Liver (tissue), 9 donors: ENCODE results near the gene PNPT1. TPM values are rescaled to one million over a fixed set of nuclear protein-coding genes. Genes with fewer than 3 reads are reported as not detected.

Experiments
- DNase-seq: peaks from one replicate; pipeline ENCODE4 v3.0.0-alpha.2; 2017; ENCODE audit warnings: low spot score
- H3K27ac ChIP-seq, 2 donors: one replicate each; pipeline ENCODE4 v1.7.0; 2013; ENCODE audit warnings: inconsistent platforms in 2 of 2, low read length in 2 of 2, control low read depth in 1 of 2, low read depth in 1 of 2, mild to moderate bottlenecking in 1 of 2
- H3K27me3 ChIP-seq, 4 donors: one replicate each; pipeline versions ENCODE4 v1.6.1 to v1.7.0; 2013; ENCODE audit warnings: low read length in 3 of 4, inconsistent platforms in 1 of 4, mild to moderate bottlenecking in 1 of 4, moderate library complexity in 1 of 4; ENCODE audit not compliant: control insufficient read depth in 4 of 4, insufficient read depth in 4 of 4
- H3K36me3 ChIP-seq, 4 donors: one replicate each; pipeline versions ENCODE4 v1.6.1 to v1.7.0; 2013; ENCODE audit warnings: low read length in 3 of 4, mild to moderate bottlenecking in 3 of 4, low read depth in 1 of 4, moderate library complexity in 1 of 4; ENCODE audit not compliant: control insufficient read depth in 4 of 4, insufficient read depth in 3 of 4
- H3K4me1 ChIP-seq, 4 donors: one replicate each; pipeline versions ENCODE4 v1.6.1 to v1.7.0; 2013; ENCODE audit warnings: low read length in 3 of 4, mild to moderate bottlenecking in 3 of 4, moderate library complexity in 1 of 4; ENCODE audit not compliant: control insufficient read depth in 4 of 4, insufficient read depth in 4 of 4
- H3K4me3 ChIP-seq, 3 donors: one replicate each; pipeline versions ENCODE4 v1.6.1 to v1.7.0; 2013; ENCODE audit warnings: low read length in 3 of 3, control low read depth in 1 of 3, low read depth in 1 of 3, mild to moderate bottlenecking in 1 of 3
- H3K9ac ChIP-seq, 2 donors: one replicate each; pipeline ENCODE4 v1.7.0; 2013; ENCODE audit warnings: low read length in 2 of 2, mild to moderate bottlenecking in 2 of 2, moderate library complexity in 2 of 2, control low read depth in 1 of 2, low read depth in 1 of 2
- H3K9me3 ChIP-seq, 4 donors: one replicate each; pipeline versions ENCODE4 v1.6.1 to v1.7.0; 2013; ENCODE audit warnings: low read length in 3 of 4; ENCODE audit not compliant: control insufficient read depth in 4 of 4
- CTCF ChIP-seq: fragments of 150-350 bp; IDR thresholded peaks from 2 replicates; pipeline ENCODE4 v1.5.1; 2017; ENCODE audit warnings: improper control_type of control experiment, low read depth, low read length; ENCODE audit not compliant: missing input control
- EGR1 ChIP-seq, 2 donors: IDR thresholded peaks; 2 replicates each; pipeline ENCODE4 v1.6.1; 2016 to 2018; ENCODE audit warnings: antibody characterized with exemption in 2 of 2, low read depth in 2 of 2
- HNF4A ChIP-seq, 2 donors: conservative IDR thresholded peaks; 2 replicates each; pipeline ENCODE4 v1.6.1; 2016; ENCODE audit warnings: antibody characterized with exemption in 2 of 2, mild to moderate bottlenecking in 2 of 2
- HNF4G ChIP-seq: IDR thresholded peaks from 2 replicates; pipeline ENCODE4 v1.6.1; 2016; ENCODE audit warnings: antibody characterized with exemption
- JUND ChIP-seq, 2 donors: IDR thresholded peaks; 2 replicates each; pipeline ENCODE4 v1.6.1; 2016; ENCODE audit warnings: antibody characterized with exemption in 2 of 2
- NR2F2 ChIP-seq: IDR thresholded peaks from 2 replicates; pipeline ENCODE4 v1.6.1; 2016; ENCODE audit warnings: antibody characterized with exemption
- RAD21 ChIP-seq, 2 donors: IDR thresholded peaks; 2 replicates each; pipeline ENCODE4 v1.6.1; 2016; ENCODE audit warnings: antibody characterized with exemption in 2 of 2, mild to moderate bottlenecking in 2 of 2
- RXRA ChIP-seq, 2 donors: IDR thresholded peaks; 2 replicates each; pipeline ENCODE4 v1.6.1; 2017 to 2018; ENCODE audit warnings: antibody characterized with exemption in 2 of 2, mild to moderate bottlenecking in 1 of 2
- TAF1 ChIP-seq: conservative IDR thresholded peaks from 2 replicates; pipeline ENCODE4 v1.6.1; 2016; ENCODE audit warnings: antibody characterized with exemption, mild to moderate bottlenecking
- YY1 ChIP-seq: IDR thresholded peaks from 2 replicates; pipeline ENCODE4 v1.6.1; 2016; ENCODE audit warnings: antibody characterized with exemption, mild to moderate bottlenecking
- ZBTB33 ChIP-seq: IDR thresholded peaks from 2 replicates; pipeline ENCODE4 v1.6.1; 2016; ENCODE audit warnings: antibody characterized with exemption
- WGBS: extraction: QIAGEN DNeasy Blood & Tissue Kit; methylation state at CpG from one replicate; pipeline ENCODE4 v1.1.7; 2013; 5-methylcytosine and 5-hydroxymethylcytosine counted together
- polyA plus RNA-seq, 2 donors: library from polyadenylated mRNA; stranded (reverse) in 1 of 2; unstranded in 1 of 2; fragments of 200-250 nt in 1 of 2; fragments of >200 nt in 1 of 2; fragmentation: Nextera tagmentation in 1 of 2; extraction: Ambion mirVana in 1 of 2; gene quantifications; one replicate each; pipeline versions ENCODE4 v1.2.1 to v1.2.3, GENCODE V29; 2013 to 2015
- total RNA-seq, 2 donors: library from RNA; depleted of rRNA; stranded (reverse); fragments of >200 nt; gene quantifications; one replicate each; pipeline ENCODE4 v1.2.3, GENCODE V29; 2014
- TF ChIP-seq, protein P1 (sequence below): IDR thresholded peaks from 2 replicates; pipeline ENCODE4 v1.6.1; 2016; ENCODE audit warnings: antibody characterized with exemption
- TF ChIP-seq, protein P2 (sequence below): IDR thresholded peaks from 2 replicates; pipeline ENCODE4 v1.6.1; 2016; ENCODE audit warnings: antibody characterized with exemption
- TF ChIP-seq, protein P3 (sequence below): IDR thresholded peaks from 2 replicates; pipeline ENCODE4 v1.6.1; 2016; ENCODE audit warnings: antibody characterized with exemption, mild to moderate bottlenecking
- donor health status: healthy.
- donor health status: healthy.
- donor health status: healthy.
- donor health status: healthy.
- donor health status: healthy.

The PNPT1 gene
- total and polyA plus RNA-seq, 4 donors: 8.0 to 11.4 (median 8.7) TPM

GRCh38 chr2:55672630-55673029 is 21.0 kb downstream of the PNPT1 start:
- H3K36me3 ChIP-seq: peaks cover 5 to 27% (median 11%) of the 10 kb centered on the region in 4 donors
- DNase-seq: no peak
- H3K9ac ChIP-seq: no peak overlapping the region
- no peaks in the 10 kb centered on the region for H3K4me1 ChIP-seq
- TF ChIP-seq HNF4A (conservative IDR thresholded peaks at IDR 0.05) (no peak), EGR1 (IDR thresholded peaks at IDR 0.05; ENCODE audit: low read depth in 2 of 2) (no peak), RXRA (IDR thresholded peaks at IDR 0.05) (no peak), HNF4G (no peak)
- TF ChIP-seq, protein P1, sequence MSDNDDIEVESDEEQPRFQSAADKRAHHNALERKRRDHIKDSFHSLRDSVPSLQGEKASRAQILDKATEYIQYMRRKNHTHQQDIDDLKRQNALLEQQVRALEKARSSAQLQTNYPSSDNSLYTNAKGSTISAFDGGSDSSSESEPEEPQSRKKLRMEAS: no peak
- TF ChIP-seq, protein P2, sequence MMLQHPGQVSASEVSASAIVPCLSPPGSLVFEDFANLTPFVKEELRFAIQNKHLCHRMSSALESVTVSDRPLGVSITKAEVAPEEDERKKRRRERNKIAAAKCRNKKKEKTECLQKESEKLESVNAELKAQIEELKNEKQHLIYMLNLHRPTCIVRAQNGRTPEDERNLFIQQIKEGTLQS: no peak
- no peak overlapping the region for H3K27ac ChIP-seq
- H3K4me3 ChIP-seq: no peak overlapping the region
- H3K27me3 ChIP-seq: no peaks in the 10 kb centered on the region
- H3K9me3 ChIP-seq: no peaks in the 10 kb centered on the region
- 91% methylated on average over 3 of the region's 3 CpGs for WGBS

- Histone ChIP-seq H3K27ac (no peak overlapping the region), H3K36me3 (peaks cover 2 to 37% (median 23%) of the 10 kb centered on the region in 4 donors), H3K4me3 (no peak overlapping the region), H3K9me3 (no peaks in the 10 kb centered on the region), H3K27me3 (no peaks in the 10 kb centered on the region), H3K4me1 (no peaks in the 10 kb centered on the region), H3K9ac (no peak overlapping the region)
- DNase-seq: no peak
- no peak for TF ChIP-seq RAD21 (IDR thresholded peaks at IDR 0.05)
- TF ChIP-seq JUND (IDR thresholded peaks at IDR 0.05): no peak
- TF ChIP-seq, protein P1: no peak
- no peak for TF ChIP-seq ZBTB33
- no peak for TF ChIP-seq TAF1
- no peak for TF ChIP-seq YY1
- TF ChIP-seq, protein P3, sequence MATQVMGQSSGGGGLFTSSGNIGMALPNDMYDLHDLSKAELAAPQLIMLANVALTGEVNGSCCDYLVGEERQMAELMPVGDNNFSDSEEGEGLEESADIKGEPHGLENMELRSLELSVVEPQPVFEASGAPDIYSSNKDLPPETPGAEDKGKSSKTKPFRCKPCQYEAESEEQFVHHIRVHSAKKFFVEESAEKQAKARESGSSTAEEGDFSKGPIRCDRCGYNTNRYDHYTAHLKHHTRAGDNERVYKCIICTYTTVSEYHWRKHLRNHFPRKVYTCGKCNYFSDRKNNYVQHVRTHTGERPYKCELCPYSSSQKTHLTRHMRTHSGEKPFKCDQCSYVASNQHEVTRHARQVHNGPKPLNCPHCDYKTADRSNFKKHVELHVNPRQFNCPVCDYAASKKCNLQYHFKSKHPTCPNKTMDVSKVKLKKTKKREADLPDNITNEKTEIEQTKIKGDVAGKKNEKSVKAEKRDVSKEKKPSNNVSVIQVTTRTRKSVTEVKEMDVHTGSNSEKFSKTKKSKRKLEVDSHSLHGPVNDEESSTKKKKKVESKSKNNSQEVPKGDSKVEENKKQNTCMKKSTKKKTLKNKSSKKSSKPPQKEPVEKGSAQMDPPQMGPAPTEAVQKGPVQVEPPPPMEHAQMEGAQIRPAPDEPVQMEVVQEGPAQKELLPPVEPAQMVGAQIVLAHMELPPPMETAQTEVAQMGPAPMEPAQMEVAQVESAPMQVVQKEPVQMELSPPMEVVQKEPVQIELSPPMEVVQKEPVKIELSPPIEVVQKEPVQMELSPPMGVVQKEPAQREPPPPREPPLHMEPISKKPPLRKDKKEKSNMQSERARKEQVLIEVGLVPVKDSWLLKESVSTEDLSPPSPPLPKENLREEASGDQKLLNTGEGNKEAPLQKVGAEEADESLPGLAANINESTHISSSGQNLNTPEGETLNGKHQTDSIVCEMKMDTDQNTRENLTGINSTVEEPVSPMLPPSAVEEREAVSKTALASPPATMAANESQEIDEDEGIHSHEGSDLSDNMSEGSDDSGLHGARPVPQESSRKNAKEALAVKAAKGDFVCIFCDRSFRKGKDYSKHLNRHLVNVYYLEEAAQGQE: no peak
- TF ChIP-seq RXRA (IDR thresholded peaks at IDR 0.05): no peak
- no peak for TF ChIP-seq EGR1 (IDR thresholded peaks at IDR 0.05; ENCODE audit: low read depth in 2 of 2)
- no peak for TF ChIP-seq NR2F2
- TF ChIP-seq CTCF: no peak
Observed at GRCh38 chr2:55668956-55669355, 24.7 kb downstream of the PNPT1 start.
